Osteocyte (in vitro differentiated cells): Measurements from ENCODE around the gene IMMP2L. TPM values are rescaled to one million over a fixed set of nuclear protein-coding genes. Genes with fewer than 3 reads are reported as not detected.

ENCODE experiments used
- DNase-seq: peaks from one replicate; pipeline ENCODE4 v3.0.0; 2021; ENCODE audit warnings: mixed read lengths; ENCODE audit not compliant: unreplicated experiment; ENCODE audit errors: extremely low spot score
- H3K27ac Mint-ChIP-seq: one replicate; pipeline ENCODE4 v1.8.0; 2021; ENCODE audit warnings: mild to moderate bottlenecking, mixed read lengths; ENCODE audit not compliant: unreplicated experiment
- H3K27me3 Mint-ChIP-seq: one replicate; pipeline ENCODE4 v1.8.0; 2021; ENCODE audit warnings: mixed read lengths; ENCODE audit not compliant: unreplicated experiment
- H3K36me3 Mint-ChIP-seq: one replicate; pipeline ENCODE4 v1.8.0; 2021; ENCODE audit warnings: mixed read lengths; ENCODE audit not compliant: unreplicated experiment
- H3K4me1 Mint-ChIP-seq: one replicate; pipeline ENCODE4 v1.8.0; 2021; ENCODE audit warnings: mixed read lengths; ENCODE audit not compliant: unreplicated experiment
- H3K4me3 Mint-ChIP-seq: one replicate; pipeline ENCODE4 v1.8.0; 2021; ENCODE audit warnings: mild to moderate bottlenecking, moderate library complexity, mixed read lengths; ENCODE audit not compliant: unreplicated experiment
- H3K9me3 Mint-ChIP-seq: one replicate; pipeline ENCODE4 v1.8.0; 2021; ENCODE audit warnings: mixed read lengths; ENCODE audit not compliant: unreplicated experiment
- CTCF ChIP-seq: fragments of 200-600 bp; sonication (generic); IDR thresholded peaks from 2 replicates; pipeline ENCODE4 v1.5.0; 2021; ENCODE audit warnings: antibody characterized with exemption, mild to moderate bottlenecking, moderate library complexity
- total RNA-seq: library from RNA; stranded (reverse); gene quantifications from 2 replicates; pipeline ENCODE4 v1.2.1, GENCODE V29; 2021

IMMP2L gene
- total RNA-seq, 1 donor from 2014 or later: 15.6 TPM

- H3K27ac Mint-ChIP-seq: no peak overlapping the region
- no peak for DNase-seq
Measured at GRCh38 chr7:111528331-111528730, 34.0 kb downstream of the IMMP2L start.

GRCh38 chr7:111527545-111527944 is 34.7 kb downstream of the IMMP2L start:
- TF ChIP-seq CTCF: no peak
- no peaks in the 10 kb centered on the region for H3K9me3 Mint-ChIP-seq
- no peak overlapping the region for H3K4me3 Mint-ChIP-seq
- no peak for DNase-seq
- H3K27me3 Mint-ChIP-seq: no peaks in the 10 kb centered on the region
- peaks cover 15% of the 10 kb centered on the region for H3K4me1 Mint-ChIP-seq
- H3K27ac Mint-ChIP-seq: no peak overlapping the region
- no peaks in the 10 kb centered on the region for H3K36me3 Mint-ChIP-seq

More at GRCh38 chr7:111528331-111528730, 34.0 kb downstream of the IMMP2L start:
- Mint-ChIP-seq H3K4me3 (no peak overlapping the region), H3K4me1 (peaks cover 17% of the 10 kb centered on the region), H3K9me3 (no peaks in the 10 kb centered on the region), H3K36me3 (no peaks in the 10 kb centered on the region), H3K27me3 (no peaks in the 10 kb centered on the region)
- TF ChIP-seq CTCF: no peak

GRCh38 chr7:111525100-111525499 is 37.2 kb downstream of the IMMP2L start:
- peaks cover 14% of the 10 kb centered on the region for H3K9me3 Mint-ChIP-seq
- H3K27ac Mint-ChIP-seq: no peak overlapping the region
- no peak for DNase-seq
- no peak for TF ChIP-seq CTCF
- H3K27me3 Mint-ChIP-seq: no peaks in the 10 kb centered on the region
- H3K4me3 Mint-ChIP-seq: no peak overlapping the region
- peaks cover 7% of the 10 kb centered on the region for H3K36me3 Mint-ChIP-seq
- H3K4me1 Mint-ChIP-seq: peaks cover 12% of the 10 kb centered on the region

GRCh38 chr7:111521660-111522059 is 40.6 kb downstream of the IMMP2L start:
- H3K36me3 Mint-ChIP-seq: peaks cover 12% of the 10 kb centered on the region
- H3K9me3 Mint-ChIP-seq: peaks cover 14% of the 10 kb centered on the region
- H3K4me1 Mint-ChIP-seq: no peaks in the 10 kb centered on the region
- no peak for TF ChIP-seq CTCF
- H3K27me3 Mint-ChIP-seq: no peaks in the 10 kb centered on the region
- H3K27ac Mint-ChIP-seq: no peak overlapping the region
- no peak overlapping the region for H3K4me3 Mint-ChIP-seq
- DNase-seq: no peak

- no peak overlapping the region for H3K4me3 Mint-ChIP-seq
Measured at GRCh38 chr7:111518264-111518663, 44.0 kb downstream of the IMMP2L start.

More at GRCh38 chr7:111518264-111518663, 44.0 kb downstream of the IMMP2L start:
- Mint-ChIP-seq H3K27ac (no peak overlapping the region), H3K9me3 (peaks cover 15% of the 10 kb centered on the region), H3K27me3 (no peaks in the 10 kb centered on the region), H3K36me3 (peaks cover 12% of the 10 kb centered on the region), H3K4me1 (no peaks in the 10 kb centered on the region)
- TF ChIP-seq CTCF: no peak
- no peak for DNase-seq
